Measurements from ENCODE around the gene RNF212.
A peak's percentile ranks its signal among the peaks of the same experiment; 100 is the strongest.
"Not testable (repeated sequence)": the region's sequence is repeated elsewhere in the genome, so short reads cannot be mapped to it uniquely, and the experiment has no call there.

The RNF212 gene

GRCh38 chr4:1113311-1114009 is at the start of gene RNF212:
Gene RNF212 (minus strand): TSS chr4:1113564. CDS start chr4:1113464, 100 bp downstream.
- FAIRE-seq, result no peak

- FAIRE-seq, result no peak
Measured at GRCh38 chr4:1160351-1160750, 47.0 kb upstream of the RNF212 start.

GRCh38 chr4:1156069-1156468 is 42.7 kb upstream of the RNF212 start:
- no peak for FAIRE-seq

GRCh38 chr4:1155314-1155713 is 42.0 kb upstream of the RNF212 start:
- no peak for FAIRE-seq

- no peak for FAIRE-seq
Measured at GRCh38 chr4:1154523-1155182, 41.3 kb upstream of the RNF212 start.

GRCh38 chr4:1154126-1154522 is 40.8 kb upstream of the RNF212 start:
- no peak for FAIRE-seq

- FAIRE-seq, result no peak
Measured at GRCh38 chr4:1153567-1154090, 40.3 kb upstream of the RNF212 start.

GRCh38 chr4:1152290-1152689 is 38.9 kb upstream of the RNF212 start:
- FAIRE-seq, result no peak

- no peak for FAIRE-seq
Measured at GRCh38 chr4:1151541-1151940, 38.2 kb upstream of the RNF212 start.

GRCh38 chr4:1150875-1151274 is 37.5 kb upstream of the RNF212 start:
- no peak for FAIRE-seq

GRCh38 chr4:1139860-1140259 is 26.5 kb upstream of the RNF212 start:
- FAIRE-seq, result no peak

GRCh38 chr4:1137850-1138249 is 24.5 kb upstream of the RNF212 start:
- FAIRE-seq, result no peak

- FAIRE-seq, result peak; percentile 67
Measured at GRCh38 chr4:1137063-1137776, 23.9 kb upstream of the RNF212 start.

GRCh38 chr4:1136048-1136447 is 22.7 kb upstream of the RNF212 start:
- no peak for FAIRE-seq

- no peak for FAIRE-seq
Measured at GRCh38 chr4:1133033-1133432, 19.7 kb upstream of the RNF212 start.

- peak; percentile 21 for FAIRE-seq
Measured at GRCh38 chr4:1130316-1131186, 17.2 kb upstream of the RNF212 start.

- FAIRE-seq, result no peak
Measured at GRCh38 chr4:1126506-1126905, 13.1 kb upstream of the RNF212 start.

- not testable (repeated sequence) for FAIRE-seq
Measured at GRCh38 chr4:1125466-1125865, 12.1 kb upstream of the RNF212 start.

GRCh38 chr4:1124818-1125217 is 11.5 kb upstream of the RNF212 start:
- FAIRE-seq, result no peak

- FAIRE-seq, result no peak
Measured at GRCh38 chr4:1122505-1122904, 9.1 kb upstream of the RNF212 start.

- peak; percentile 72 for FAIRE-seq
Measured at GRCh38 chr4:1116838-1117237, 3.5 kb upstream of the RNF212 start.

- FAIRE-seq, result no peak
Measured at GRCh38 chr4:1115528-1116293, 2.3 kb upstream of the RNF212 start.
